ENCODE data around the gene FRMD4A.

Gene FRMD4A

GRCh38 chr10:14112056-14112455 lies 218.7 kb downstream of the FRMD4A start:
- H3K4me3 Mint-ChIP-seq, result no peak overlapping the region

GRCh38 chr10:14111208-14111607 lies 219.5 kb downstream of the FRMD4A start:
- DNase-seq (ENCODE audit: low spot score), result no peak
- Mint-ChIP-seq H3K27me3 (ENCODE audit: low read depth) (peaks cover 5% of the 10 kb centered on the region), H3K9me3 (peaks cover 6% of the 10 kb centered on the region), H3K4me1 (ENCODE audit: low read depth) (no peaks in the 10 kb centered on the region), H3K4me3 (no peak overlapping the region), H3K27ac (no peak overlapping the region), H3K36me3 (ENCODE audit: low read depth) (no peaks in the 10 kb centered on the region)

More at GRCh38 chr10:14112056-14112455, 218.7 kb downstream of the FRMD4A start:
- no peaks in the 10 kb centered on the region for H3K4me1 Mint-ChIP-seq (ENCODE audit: low read depth)
- DNase-seq (ENCODE audit: low spot score), result no peak
- no peak overlapping the region for H3K27ac Mint-ChIP-seq
- H3K36me3 Mint-ChIP-seq (ENCODE audit: low read depth), result no peaks in the 10 kb centered on the region
- no peaks in the 10 kb centered on the region for H3K9me3 Mint-ChIP-seq
- H3K27me3 Mint-ChIP-seq (ENCODE audit: low read depth), result peaks cover 5% of the 10 kb centered on the region

GRCh38 chr10:14106828-14107227 lies 223.9 kb downstream of the FRMD4A start:
- Mint-ChIP-seq H3K4me3 (no peak overlapping the region), H3K9me3 (peaks cover 12% of the 10 kb centered on the region), H3K4me1 (ENCODE audit: low read depth) (no peaks in the 10 kb centered on the region), H3K36me3 (ENCODE audit: low read depth) (no peaks in the 10 kb centered on the region), H3K27ac (no peak overlapping the region), H3K27me3 (ENCODE audit: low read depth) (peaks cover 5% of the 10 kb centered on the region)
- no peak for DNase-seq (ENCODE audit: low spot score)

GRCh38 chr10:14102056-14102455 lies 228.7 kb downstream of the FRMD4A start:
- no peak for DNase-seq (ENCODE audit: low spot score)
- Mint-ChIP-seq H3K4me1 (ENCODE audit: low read depth) (no peaks in the 10 kb centered on the region), H3K27ac (no peak overlapping the region), H3K36me3 (ENCODE audit: low read depth) (no peaks in the 10 kb centered on the region), H3K9me3 (peaks cover 12% of the 10 kb centered on the region), H3K4me3 (no peak overlapping the region), H3K27me3 (ENCODE audit: low read depth) (no peaks in the 10 kb centered on the region)

- DNase-seq (ENCODE audit: low spot score), result no peak
- Mint-ChIP-seq H3K27me3 (ENCODE audit: low read depth) (no peaks in the 10 kb centered on the region), H3K9me3 (no peaks in the 10 kb centered on the region), H3K4me1 (ENCODE audit: low read depth) (no peaks in the 10 kb centered on the region), H3K27ac (no peak overlapping the region), H3K36me3 (ENCODE audit: low read depth) (no peaks in the 10 kb centered on the region), H3K4me3 (no peak overlapping the region)
Observed at GRCh38 chr10:14099885-14100284, 230.8 kb downstream of the FRMD4A start.

GRCh38 chr10:14093730-14094484 lies 236.8 kb downstream of the FRMD4A start:
- Mint-ChIP-seq H3K36me3 (ENCODE audit: low read depth) (no peaks in the 10 kb centered on the region), H3K27me3 (ENCODE audit: low read depth) (no peaks in the 10 kb centered on the region), H3K4me1 (ENCODE audit: low read depth) (no peaks in the 10 kb centered on the region), H3K9me3 (no peaks in the 10 kb centered on the region), H3K27ac (no peak overlapping the region), H3K4me3 (no peak overlapping the region)
- no peak for DNase-seq (ENCODE audit: low spot score)

GRCh38 chr10:14092799-14093198 lies 237.9 kb downstream of the FRMD4A start:
- H3K4me3 Mint-ChIP-seq, result no peak overlapping the region
- no peaks in the 10 kb centered on the region for H3K4me1 Mint-ChIP-seq (ENCODE audit: low read depth)
- H3K9me3 Mint-ChIP-seq, result no peaks in the 10 kb centered on the region
- no peak for DNase-seq (ENCODE audit: low spot score)
- H3K27ac Mint-ChIP-seq, result no peak overlapping the region
- H3K27me3 Mint-ChIP-seq (ENCODE audit: low read depth), result no peaks in the 10 kb centered on the region
- no peaks in the 10 kb centered on the region for H3K36me3 Mint-ChIP-seq (ENCODE audit: low read depth)

- Mint-ChIP-seq H3K27ac (no peak overlapping the region), H3K4me1 (ENCODE audit: low read depth) (no peaks in the 10 kb centered on the region), H3K27me3 (ENCODE audit: low read depth) (no peaks in the 10 kb centered on the region), H3K9me3 (no peaks in the 10 kb centered on the region), H3K4me3 (no peak overlapping the region), H3K36me3 (ENCODE audit: low read depth) (no peaks in the 10 kb centered on the region)
- DNase-seq (ENCODE audit: low spot score), result no peak
Observed at GRCh38 chr10:14089556-14090292, 241.0 kb downstream of the FRMD4A start.

GRCh38 chr10:14087566-14087965 lies 243.2 kb downstream of the FRMD4A start:
- Mint-ChIP-seq H3K27me3 (ENCODE audit: low read depth) (no peaks in the 10 kb centered on the region), H3K4me1 (ENCODE audit: low read depth) (no peaks in the 10 kb centered on the region), H3K4me3 (no peak overlapping the region), H3K9me3 (no peaks in the 10 kb centered on the region), H3K36me3 (ENCODE audit: low read depth) (no peaks in the 10 kb centered on the region), H3K27ac (no peak overlapping the region)
- no peak for DNase-seq (ENCODE audit: low spot score)

GRCh38 chr10:14086596-14086995 lies 244.1 kb downstream of the FRMD4A start:
- Mint-ChIP-seq H3K9me3 (no peaks in the 10 kb centered on the region), H3K4me1 (ENCODE audit: low read depth) (no peaks in the 10 kb centered on the region), H3K27me3 (ENCODE audit: low read depth) (no peaks in the 10 kb centered on the region), H3K27ac (no peak overlapping the region), H3K4me3 (no peak overlapping the region), H3K36me3 (ENCODE audit: low read depth) (no peaks in the 10 kb centered on the region)
- DNase-seq (ENCODE audit: low spot score), result no peak

- H3K4me1 Mint-ChIP-seq (ENCODE audit: low read depth), result no peaks in the 10 kb centered on the region
- H3K36me3 Mint-ChIP-seq (ENCODE audit: low read depth), result no peaks in the 10 kb centered on the region
- DNase-seq (ENCODE audit: low spot score), result no peak
- H3K9me3 Mint-ChIP-seq, result no peaks in the 10 kb centered on the region
- no peak overlapping the region for H3K4me3 Mint-ChIP-seq
- no peak overlapping the region for H3K27ac Mint-ChIP-seq
- H3K27me3 Mint-ChIP-seq (ENCODE audit: low read depth), result no peaks in the 10 kb centered on the region
Observed at GRCh38 chr10:14084875-14085274, 245.8 kb downstream of the FRMD4A start.

GRCh38 chr10:14080795-14081194 lies 249.9 kb downstream of the FRMD4A start:
- DNase-seq (ENCODE audit: low spot score), result no peak
- Mint-ChIP-seq H3K4me3 (no peak overlapping the region), H3K27ac (no peak overlapping the region)

GRCh38 chr10:14077430-14077829 lies 253.3 kb downstream of the FRMD4A start:
- DNase-seq (ENCODE audit: low spot score), result no peak
- Mint-ChIP-seq H3K9me3 (no peaks in the 10 kb centered on the region), H3K27ac (no peak overlapping the region), H3K4me1 (ENCODE audit: low read depth) (no peaks in the 10 kb centered on the region), H3K36me3 (ENCODE audit: low read depth) (no peaks in the 10 kb centered on the region), H3K4me3 (no peak overlapping the region), H3K27me3 (ENCODE audit: low read depth) (no peaks in the 10 kb centered on the region)

More at GRCh38 chr10:14080795-14081194, 249.9 kb downstream of the FRMD4A start:
- no peaks in the 10 kb centered on the region for H3K9me3 Mint-ChIP-seq
- no peaks in the 10 kb centered on the region for H3K4me1 Mint-ChIP-seq (ENCODE audit: low read depth)
- no peaks in the 10 kb centered on the region for H3K27me3 Mint-ChIP-seq (ENCODE audit: low read depth)
- H3K36me3 Mint-ChIP-seq (ENCODE audit: low read depth), result no peaks in the 10 kb centered on the region

- Mint-ChIP-seq H3K27me3 (ENCODE audit: low read depth) (peaks cover 2% of the 10 kb centered on the region), H3K9me3 (no peaks in the 10 kb centered on the region), H3K36me3 (ENCODE audit: low read depth) (no peaks in the 10 kb centered on the region), H3K4me3 (no peak overlapping the region), H3K27ac (no peak overlapping the region), H3K4me1 (ENCODE audit: low read depth) (no peaks in the 10 kb centered on the region)
- DNase-seq (ENCODE audit: low spot score), result no peak
Observed at GRCh38 chr10:14074062-14074884, 256.5 kb downstream of the FRMD4A start.

Measured in T-helper 2 cell treated with Interferon-gamma antibody and Interleukin-4, amounts not matched to agents 5 μg/mL and 100 μg/mL, for 36 hours (primary cell).